Glomerular visceral epithelial cell (primary cell): ENCODE results near the gene MYH10.
A peak's percentile ranks its signal among the peaks of the same experiment; 100 is the strongest.

ENCODE experiments used
- DNase-seq: peaks from one replicate; pipeline ENCODE4 v3.0.0-alpha.2; 2016; ENCODE audit errors: extremely low spot score

MYH10 gene

GRCh38 chr17:8609910-8610309, 20.6 kb downstream of the MYH10 start:
- DNase-seq: no peak

- no peak for DNase-seq
Measured at GRCh38 chr17:8608001-8608400, 22.5 kb downstream of the MYH10 start.

GRCh38 chr17:8606401-8606800, 24.1 kb downstream of the MYH10 start:
- DNase-seq: no peak

- DNase-seq: no peak
Measured at GRCh38 chr17:8602679-8603078, 27.8 kb downstream of the MYH10 start.

- DNase-seq: no peak
Measured at GRCh38 chr17:8599351-8600011, 31.0 kb downstream of the MYH10 start.

GRCh38 chr17:8598913-8599312, 31.6 kb downstream of the MYH10 start:
- DNase-seq: no peak

GRCh38 chr17:8593830-8594229, 36.7 kb downstream of the MYH10 start:
- DNase-seq: no peak

GRCh38 chr17:8593276-8593675, 37.2 kb downstream of the MYH10 start:
- DNase-seq: no peak

GRCh38 chr17:8588877-8589554, 41.5 kb downstream of the MYH10 start:
- no peak for DNase-seq

- no peak for DNase-seq
Measured at GRCh38 chr17:8586766-8587165, 43.8 kb downstream of the MYH10 start.

GRCh38 chr17:8585911-8586310, 44.6 kb downstream of the MYH10 start:
- DNase-seq: no peak

- no peak for DNase-seq
Measured at GRCh38 chr17:8583954-8584353, 46.6 kb downstream of the MYH10 start.

- peak; percentile 56 for DNase-seq
Measured at GRCh38 chr17:8580952-8581658, 49.4 kb downstream of the MYH10 start.

GRCh38 chr17:8577868-8578267, 52.7 kb downstream of the MYH10 start:
- DNase-seq: no peak

GRCh38 chr17:8576559-8577294, 53.8 kb downstream of the MYH10 start:
- DNase-seq: no peak

- DNase-seq: no peak
Measured at GRCh38 chr17:8574687-8575086, 55.8 kb downstream of the MYH10 start.

- DNase-seq: no peak
Measured at GRCh38 chr17:8572764-8573163, 57.8 kb downstream of the MYH10 start.

- DNase-seq: no peak
Measured at GRCh38 chr17:8563981-8564602, 66.4 kb downstream of the MYH10 start.

- no peak for DNase-seq
Measured at GRCh38 chr17:8563024-8563776, 67.3 kb downstream of the MYH10 start.

GRCh38 chr17:8558144-8558543, 72.4 kb downstream of the MYH10 start:
- DNase-seq: no peak

GRCh38 chr17:8557176-8557806, 73.2 kb downstream of the MYH10 start:
- no peak for DNase-seq
